GM12892 (cell line): ENCODE measurements around the gene PLA2G4C.

Experiments
- DNase-seq: peaks from one replicate; pipeline ENCODE4 v3.0.0; 2011; ENCODE audit not compliant: insufficient read length
- FAIRE-seq: peaks from 2 replicates; lab custom pipeline; 2011; peaks lifted over from hg19 to GRCh38; lab: Jason Lieb, UNC
- POLR2A ChIP-seq: IDR thresholded peaks from 2 replicates; pipeline ENCODE4 v1.6.1; 2011; ENCODE audit warnings: low read depth, low read length, control low read depth
- POLR2AphosphoS5 ChIP-seq: IDR thresholded peaks from 2 replicates; pipeline ENCODE4 v1.6.1; 2011; ENCODE audit warnings: low read depth, low read length, control low read depth
- TAF1 ChIP-seq: IDR thresholded peaks from 2 replicates; pipeline ENCODE4 v1.6.1; 2011; ENCODE audit warnings: low read depth, mild to moderate bottlenecking, control low read depth, low read length, borderline replicate concordance

Gene PLA2G4C

GRCh38 chr19:48064509-48064908 is 46.1 kb downstream of the PLA2G4C start:
- TF ChIP-seq POLR2A (no peak), POLR2AphosphoS5 (no peak), TAF1 (no peak)

GRCh38 chr19:48061401-48062344 is 48.9 kb downstream of the PLA2G4C start:
- no peak for FAIRE-seq
- no peak for DNase-seq
- no peak for TF ChIP-seq POLR2A

More at GRCh38 chr19:48064509-48064908, 46.1 kb downstream of the PLA2G4C start:
- DNase-seq (no peak), FAIRE-seq (no peak)

- FAIRE-seq (no peak), DNase-seq (no peak)
- TF ChIP-seq POLR2A (no peak), TAF1 (no peak), POLR2AphosphoS5 (no peak)
These were observed 50.2 kb downstream of the PLA2G4C start for GRCh38 chr19:48060381-48060780.

- FAIRE-seq (no peak), DNase-seq (no peak)
- TF ChIP-seq POLR2AphosphoS5 = no peak
- no peak for TF ChIP-seq POLR2A
- TF ChIP-seq TAF1 = no peak
These were observed 51.3 kb downstream of the PLA2G4C start for GRCh38 chr19:48059331-48059730.

GRCh38 chr19:48053856-48054255 is 56.8 kb downstream of the PLA2G4C start:
- DNase-seq (no peak), FAIRE-seq (no peak)
- TF ChIP-seq POLR2A (no peak), POLR2AphosphoS5 (no peak), TAF1 (no peak)

GRCh38 chr19:48053076-48053475 is 57.5 kb downstream of the PLA2G4C start:
- TF ChIP-seq TAF1 (no peak), POLR2AphosphoS5 (no peak), POLR2A (no peak)
- no peak for FAIRE-seq
- DNase-seq = no peak

GRCh38 chr19:48051335-48052033 is 59.1 kb downstream of the PLA2G4C start:
- no peak for FAIRE-seq
- TF ChIP-seq POLR2AphosphoS5 (no peak), POLR2A (no peak), TAF1 (no peak)
- no peak for DNase-seq

- no peak for DNase-seq
- FAIRE-seq = no peak
- TF ChIP-seq TAF1 (no peak), POLR2AphosphoS5 (no peak), POLR2A (no peak)
These were observed 66.1 kb downstream of the PLA2G4C start for GRCh38 chr19:48044561-48044960.

GRCh38 chr19:48043675-48044258 is 66.8 kb downstream of the PLA2G4C start, which contains the start of gene CABP5:
Gene CABP5, minus strand, starts transcription at chr19:48044079. Its CDS starts 157 bp downstream, at chr19:48043922.
- DNase-seq = no peak
- TF ChIP-seq TAF1 = no peak
- TF ChIP-seq POLR2A = no peak
- TF ChIP-seq POLR2AphosphoS5 = no peak
- no peak for FAIRE-seq

GRCh38 chr19:48041877-48042580 is 68.6 kb downstream of the PLA2G4C start:
- FAIRE-seq (no peak), DNase-seq (no peak)
- no peak for TF ChIP-seq POLR2A
- TF ChIP-seq TAF1 = no peak
- TF ChIP-seq POLR2AphosphoS5 = no peak

- DNase-seq (no peak), FAIRE-seq (no peak)
- TF ChIP-seq TAF1 (no peak), POLR2A (no peak), POLR2AphosphoS5 (no peak)
These were observed 73.9 kb downstream of the PLA2G4C start for GRCh38 chr19:48036765-48037164.
